ENCODE results near the gene GSE1.

GSE1 gene

DNA sequence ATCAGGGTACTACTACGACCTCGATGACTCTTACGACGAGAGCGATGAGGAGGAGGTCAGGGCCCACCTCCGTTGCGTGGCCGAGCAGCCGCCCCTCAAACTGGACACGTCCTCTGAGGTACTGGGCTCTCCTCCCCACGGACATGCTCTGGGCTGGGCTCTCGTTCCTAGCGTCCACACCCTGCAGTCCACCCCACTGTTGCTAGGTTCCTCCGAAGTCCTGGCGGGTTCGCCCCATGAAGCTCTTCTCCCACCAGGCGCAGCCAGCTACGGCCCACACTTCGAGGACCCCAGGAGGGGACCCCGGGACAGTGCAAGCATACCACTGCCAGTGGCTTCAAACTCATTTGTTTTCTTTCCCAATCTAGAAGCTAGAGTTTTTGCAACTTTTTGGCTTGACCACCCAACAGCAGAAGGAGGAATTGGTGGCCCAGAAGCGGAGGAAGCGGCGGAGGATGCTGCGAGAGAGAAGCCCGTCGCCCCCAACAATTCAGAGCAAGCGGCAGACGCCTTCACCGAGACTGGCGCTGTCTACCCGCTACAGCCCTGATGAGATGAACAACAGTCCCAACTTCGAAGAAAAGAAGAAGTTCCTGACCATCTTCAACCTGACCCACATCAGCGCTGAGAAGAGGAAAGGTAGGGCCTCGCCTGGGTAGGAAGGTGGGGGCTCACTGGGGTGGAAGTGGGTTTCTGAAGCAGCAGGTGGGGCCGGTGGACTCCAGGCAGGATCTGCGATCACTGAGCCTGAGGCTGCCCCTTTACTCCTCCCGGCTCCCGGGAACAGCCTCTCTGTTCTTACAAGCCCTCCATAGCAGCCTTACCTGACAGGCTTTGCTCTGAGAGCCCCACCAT lies 50.1 kb downstream of the GSE1 start:
- DNase-seq = no peak

DNA sequence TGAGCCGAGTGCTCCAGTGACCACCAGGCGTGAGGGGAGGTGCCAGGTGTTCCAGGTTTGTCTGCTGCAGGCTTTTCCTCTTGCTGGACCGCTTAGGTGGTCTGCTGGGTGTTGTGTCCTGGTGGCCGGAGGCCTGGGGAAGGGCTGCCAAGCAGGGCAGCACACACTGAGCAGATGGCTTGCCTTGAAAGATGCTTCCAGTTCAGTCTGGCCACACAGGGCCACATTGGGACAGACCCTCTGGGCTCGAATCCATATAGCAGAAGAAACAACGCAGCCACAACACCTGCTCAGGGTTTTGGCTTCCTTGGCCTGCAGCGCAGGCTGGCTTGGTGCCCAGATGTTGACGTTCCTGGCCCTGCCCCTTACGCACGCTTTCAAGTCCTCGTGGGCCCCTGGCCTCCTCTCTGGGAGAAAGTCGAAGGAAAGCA lies 50.8 kb downstream of the GSE1 start:
- no peak for DNase-seq

DNA sequence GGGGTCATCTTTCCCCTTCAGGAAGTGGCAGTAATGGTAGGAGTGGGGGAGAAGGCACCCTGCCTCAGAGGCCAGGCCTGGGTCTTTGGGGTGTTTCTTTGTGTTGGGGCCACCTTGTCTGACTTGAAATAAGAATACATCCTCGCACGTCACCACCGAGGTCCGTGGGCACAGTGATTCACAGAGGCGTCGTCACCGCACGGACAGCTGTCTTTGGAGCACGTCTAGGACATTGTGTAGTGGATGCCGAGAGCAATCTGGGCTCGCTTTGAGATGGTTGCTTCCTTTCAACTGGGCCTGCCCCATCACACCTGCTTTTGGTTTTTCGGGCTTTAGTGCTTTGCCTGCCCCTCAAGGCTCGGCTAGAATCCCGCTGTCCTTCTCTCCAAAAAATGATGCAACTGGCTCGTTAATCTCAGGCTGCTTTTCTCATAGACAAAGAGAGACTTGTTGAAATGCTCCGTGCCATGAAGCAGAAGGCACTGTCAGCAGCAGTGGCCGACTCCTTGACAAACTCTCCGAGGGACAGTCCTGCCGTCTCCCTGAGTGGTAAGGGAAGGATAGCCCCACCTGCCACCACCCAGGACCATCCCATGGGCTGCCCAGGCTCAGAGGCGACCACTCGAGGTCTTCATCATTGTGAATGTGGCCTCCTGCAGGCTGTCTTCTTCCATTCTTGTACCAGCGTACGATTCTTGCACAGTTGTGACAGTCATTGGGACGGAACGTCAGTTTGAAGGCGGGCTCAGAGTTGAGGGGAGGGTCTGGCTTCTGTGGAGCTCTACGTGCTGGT lies 51.7 kb downstream of the GSE1 start:
- no peak for DNase-seq

DNA sequence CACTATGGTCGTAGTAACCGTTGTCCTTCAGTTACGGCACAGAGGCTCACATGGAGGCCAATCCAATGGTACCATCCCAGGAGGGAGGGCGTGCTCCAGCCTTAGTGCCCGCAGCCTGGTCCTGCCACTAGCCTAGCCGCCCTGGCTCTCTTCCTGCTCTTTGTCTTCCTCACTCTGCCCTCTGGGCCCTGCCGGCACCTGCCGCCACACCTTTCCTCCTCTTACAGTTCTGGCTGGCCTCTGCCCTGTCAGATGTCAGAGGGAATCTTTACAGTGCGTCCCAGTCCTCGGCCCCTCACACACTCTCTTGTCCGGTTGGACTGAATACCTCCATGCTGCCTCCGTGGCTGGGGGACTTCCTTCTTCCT lies 52.2 kb downstream of the GSE1 start:
- DNase-seq = no peak

DNA sequence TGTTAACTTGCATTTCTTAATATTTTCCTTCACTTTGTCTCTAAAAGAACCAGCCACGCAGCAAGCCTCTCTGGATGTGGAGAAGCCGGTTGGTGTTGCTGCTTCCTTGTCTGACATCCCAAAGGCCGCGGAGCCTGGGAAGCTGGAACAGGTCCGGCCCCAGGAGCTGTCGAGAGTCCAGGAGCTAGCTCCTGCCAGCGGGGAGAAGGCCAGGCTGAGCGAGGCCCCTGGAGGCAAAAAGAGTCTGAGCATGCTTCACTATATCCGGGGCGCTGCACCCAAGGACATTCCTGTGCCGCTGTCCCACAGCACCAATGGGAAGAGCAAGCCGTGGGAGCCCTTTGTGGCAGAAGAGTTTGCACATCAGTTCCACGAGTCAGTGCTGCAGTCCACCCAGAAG lies 52.8 kb downstream of the GSE1 start:
- DNase-seq = no peak

DNA sequence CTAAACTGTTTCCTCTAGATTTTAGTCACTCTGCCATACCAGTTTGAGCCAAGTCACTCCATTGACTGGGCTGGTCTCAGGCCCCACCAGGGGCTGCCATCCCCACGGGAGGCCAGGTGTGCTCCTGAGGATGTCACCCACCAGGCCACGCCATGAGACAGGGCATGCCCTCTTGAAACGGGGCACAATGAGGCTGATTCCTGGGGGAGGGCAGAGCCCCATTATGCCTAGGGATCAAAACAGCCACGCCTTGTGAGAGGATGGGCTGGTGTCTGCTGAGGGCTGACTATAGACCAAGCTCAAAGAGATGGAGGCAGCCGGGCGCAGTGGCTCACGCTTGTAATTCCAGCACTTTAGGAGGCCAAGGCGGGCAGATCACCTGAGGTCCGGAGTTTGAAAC lies 54.1 kb downstream of the GSE1 start:
- DNase-seq = no peak

DNA sequence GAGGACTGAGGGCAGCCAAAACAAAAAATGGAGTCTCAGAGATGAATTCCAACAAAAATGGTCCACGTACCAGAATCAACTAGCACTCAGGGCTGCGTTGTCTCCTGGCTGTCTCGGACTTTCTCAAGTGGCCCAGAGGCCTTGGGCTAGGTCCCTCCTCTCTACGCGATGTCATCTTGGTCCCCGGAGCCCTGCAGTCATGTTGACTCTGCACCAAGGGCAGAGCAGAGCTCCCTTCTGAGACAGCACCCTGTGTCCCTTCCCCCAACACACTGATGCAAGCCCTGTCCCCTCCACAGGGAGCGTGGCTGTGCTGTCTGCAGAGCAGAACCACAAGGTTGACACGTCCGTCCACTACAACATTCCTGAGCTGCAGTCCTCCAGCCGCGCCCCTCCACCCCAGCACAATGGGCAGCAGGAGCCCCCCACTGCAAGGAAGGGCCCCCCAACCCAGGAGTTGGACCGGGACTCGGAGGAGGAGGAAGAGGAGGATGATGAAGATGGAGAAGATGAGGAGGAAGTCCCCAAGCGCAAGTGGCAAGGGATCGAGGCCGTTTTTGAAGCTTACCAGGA lies 54.8 kb downstream of the GSE1 start:
- no peak for DNase-seq

DNA sequence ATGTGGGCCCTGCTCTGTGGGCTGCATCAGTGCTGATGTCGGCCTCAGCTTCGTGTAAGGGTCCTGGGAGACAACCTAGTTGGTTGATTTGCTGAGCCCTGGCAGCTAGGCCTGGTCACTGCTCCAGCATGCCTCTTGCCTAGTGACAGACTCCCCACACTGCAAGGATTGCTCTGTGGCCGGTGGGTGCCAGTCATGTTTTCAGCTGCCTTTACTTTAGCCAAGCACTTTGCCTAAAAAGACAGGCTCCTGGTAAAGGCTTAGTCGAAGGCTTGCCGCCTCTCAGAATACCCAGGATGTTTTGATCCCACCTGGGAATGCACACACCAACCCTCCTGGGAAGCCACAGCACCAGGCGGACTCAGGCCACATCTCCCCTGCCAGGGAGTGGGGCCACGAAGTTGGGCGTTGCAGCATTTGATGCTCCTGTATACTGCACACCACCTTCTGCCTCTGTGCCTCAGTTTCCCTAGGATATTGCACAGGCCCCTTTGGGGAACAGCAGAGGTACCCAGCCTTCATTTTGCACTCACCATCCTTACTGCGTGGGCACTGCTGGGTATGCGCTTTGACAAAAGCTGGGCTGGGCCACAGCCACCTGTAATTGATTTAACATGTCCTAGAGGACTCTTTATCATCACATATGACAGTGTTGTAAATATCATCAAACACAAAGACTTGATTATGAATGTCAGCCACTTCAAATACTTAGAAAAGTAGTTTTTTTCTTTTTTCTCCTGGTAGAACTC lies 55.7 kb downstream of the GSE1 start:
- DNase-seq = no peak

DNA sequence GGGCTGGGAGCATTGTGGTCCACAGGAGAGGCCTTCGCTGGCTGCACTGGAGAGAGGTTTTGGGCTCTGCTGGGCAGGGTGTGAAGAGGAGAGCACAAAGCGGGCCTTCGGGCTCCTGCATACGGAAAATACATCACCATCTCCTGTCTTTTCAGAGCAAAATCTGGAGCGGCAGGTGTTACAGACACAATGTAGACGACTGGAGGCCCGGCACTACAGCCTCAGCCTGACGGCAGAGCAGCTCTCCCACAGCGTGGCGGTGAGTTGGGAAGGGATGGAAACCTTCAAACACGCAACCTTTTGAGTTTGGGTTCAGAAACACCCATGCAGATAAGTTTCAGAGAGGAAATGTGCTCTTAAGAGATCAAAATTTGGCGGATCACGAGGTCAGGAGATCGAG lies 57.7 kb downstream of the GSE1 start:
- DNase-seq = no peak

DNA sequence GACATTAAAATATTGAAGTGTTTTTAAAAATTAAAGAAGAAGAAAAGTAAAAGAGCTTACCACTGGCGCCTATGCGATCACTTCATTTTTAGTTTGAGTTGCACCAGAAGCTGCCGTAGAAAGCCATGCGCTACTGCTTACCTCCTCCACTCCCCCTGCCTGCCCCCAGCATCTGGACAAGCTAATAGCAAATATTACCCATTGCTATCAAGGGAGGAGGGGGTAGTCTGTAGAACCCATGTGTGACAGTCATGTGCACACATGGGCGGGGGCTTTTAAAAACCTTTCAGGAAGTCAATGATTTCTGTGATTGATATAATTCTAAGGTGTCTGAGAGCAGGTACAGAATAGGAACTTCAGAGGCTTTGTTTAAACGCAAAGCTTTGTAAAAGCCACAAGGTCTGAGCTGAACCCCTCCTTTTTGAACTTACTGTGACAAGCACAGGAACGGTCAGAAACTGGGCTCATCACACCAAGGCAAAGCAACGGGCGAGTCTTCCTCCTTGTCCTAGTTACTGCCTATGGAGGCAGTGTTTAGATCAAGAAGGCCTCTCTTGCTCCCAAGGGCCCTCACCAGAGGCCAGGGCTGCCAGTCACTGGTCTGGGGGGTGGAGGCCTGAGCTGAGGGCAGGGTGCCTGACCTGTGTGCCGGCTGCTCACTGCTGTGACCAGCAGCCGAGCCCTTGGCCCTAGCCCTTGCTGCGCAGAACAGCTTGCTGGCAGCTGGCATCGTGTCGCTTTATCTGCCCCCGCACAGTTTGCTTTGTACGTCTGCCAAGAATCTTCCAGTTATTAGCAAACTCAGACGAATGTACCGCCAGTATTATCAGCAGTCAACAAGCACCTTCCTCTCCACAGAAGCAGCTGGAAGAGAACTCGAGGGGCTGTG lies 60.7 kb downstream of the GSE1 start:
- DNase-seq = no peak

DNA sequence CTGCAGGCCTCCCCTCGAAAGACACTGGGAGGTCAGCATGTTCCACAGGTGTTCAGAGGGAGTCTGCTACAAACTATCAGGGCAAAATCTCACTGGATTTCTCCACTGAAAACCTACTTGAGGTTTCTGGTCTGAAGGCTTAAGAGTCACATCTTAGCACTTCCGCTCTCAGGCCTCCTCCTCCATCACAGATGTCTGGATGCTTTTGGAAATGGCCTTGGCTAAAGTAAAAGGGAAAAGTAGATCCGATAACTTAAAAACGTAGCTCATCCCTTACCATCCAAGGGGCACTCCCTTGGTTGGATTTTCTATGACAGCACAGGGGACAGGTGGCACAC lies 61.3 kb downstream of the GSE1 start:
- no peak for DNase-seq

DNA sequence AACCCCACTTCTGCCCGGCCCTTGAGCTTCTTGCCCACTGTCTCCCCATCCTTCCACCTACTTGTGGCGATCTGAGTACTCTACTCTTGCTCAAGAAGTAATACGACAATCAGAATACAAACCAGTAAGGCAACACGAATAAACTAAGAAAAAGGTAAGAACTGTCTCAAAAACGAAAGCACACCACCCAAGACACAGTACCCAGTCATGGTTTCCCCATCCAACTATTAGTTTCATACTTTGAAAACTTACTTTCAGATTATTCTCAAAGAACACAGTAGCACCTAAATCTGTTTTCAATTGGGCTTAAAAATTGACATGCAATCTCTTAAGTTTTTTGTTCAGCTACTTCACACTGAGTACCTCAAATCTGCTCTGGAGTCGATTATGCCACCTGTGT lies 61.7 kb downstream of the GSE1 start:
- DNase-seq = no peak

DNA sequence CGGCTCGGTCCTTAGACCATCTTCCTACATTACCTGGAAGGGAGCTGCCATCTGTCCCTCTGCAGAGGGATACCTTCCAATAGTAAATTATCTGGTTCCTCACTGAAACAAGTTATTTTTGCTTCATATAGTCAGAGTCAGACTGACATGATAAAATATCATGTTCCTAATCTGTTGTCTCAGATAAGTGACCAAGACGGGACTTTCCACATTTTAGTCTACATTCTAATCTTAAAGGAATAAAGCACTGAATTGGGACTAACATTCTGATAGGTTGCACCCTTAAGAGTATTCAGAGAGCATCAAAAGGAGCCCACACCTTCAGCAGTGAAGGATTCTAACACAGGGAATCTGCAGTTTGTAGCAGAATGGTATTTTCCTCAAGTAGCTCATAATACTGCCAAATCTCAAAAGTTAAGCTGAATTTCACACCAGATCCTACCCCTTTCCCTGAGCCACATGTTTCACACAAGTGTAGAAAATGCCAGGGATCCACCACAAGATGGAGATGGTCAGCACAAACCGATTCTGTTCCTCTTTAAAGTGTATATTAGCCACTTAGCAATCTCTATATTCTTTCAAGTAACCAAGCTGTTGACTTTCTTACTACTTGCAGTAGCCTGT lies 62.2 kb downstream of the GSE1 start:
- DNase-seq = no peak

DNA sequence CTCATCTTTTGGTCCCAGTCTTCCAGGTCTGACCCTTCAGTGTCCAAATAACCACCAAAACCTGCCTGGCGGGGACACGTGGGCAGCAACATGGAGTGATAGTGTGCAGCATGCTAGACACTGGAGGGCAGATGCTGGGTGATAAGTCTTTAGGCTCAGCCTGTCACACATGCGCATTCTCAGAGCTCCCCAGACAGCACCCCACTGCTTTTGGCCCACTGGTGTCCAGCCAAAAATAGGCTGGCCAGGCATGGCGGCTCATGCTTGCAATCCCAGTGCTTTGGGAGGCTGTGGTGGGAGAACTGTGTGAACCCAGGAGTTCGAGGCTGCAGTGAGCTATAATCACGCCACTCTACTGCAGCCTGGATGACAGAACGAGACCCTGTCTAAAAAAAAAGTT lies 63.3 kb downstream of the GSE1 start:
- no peak for DNase-seq

DNA sequence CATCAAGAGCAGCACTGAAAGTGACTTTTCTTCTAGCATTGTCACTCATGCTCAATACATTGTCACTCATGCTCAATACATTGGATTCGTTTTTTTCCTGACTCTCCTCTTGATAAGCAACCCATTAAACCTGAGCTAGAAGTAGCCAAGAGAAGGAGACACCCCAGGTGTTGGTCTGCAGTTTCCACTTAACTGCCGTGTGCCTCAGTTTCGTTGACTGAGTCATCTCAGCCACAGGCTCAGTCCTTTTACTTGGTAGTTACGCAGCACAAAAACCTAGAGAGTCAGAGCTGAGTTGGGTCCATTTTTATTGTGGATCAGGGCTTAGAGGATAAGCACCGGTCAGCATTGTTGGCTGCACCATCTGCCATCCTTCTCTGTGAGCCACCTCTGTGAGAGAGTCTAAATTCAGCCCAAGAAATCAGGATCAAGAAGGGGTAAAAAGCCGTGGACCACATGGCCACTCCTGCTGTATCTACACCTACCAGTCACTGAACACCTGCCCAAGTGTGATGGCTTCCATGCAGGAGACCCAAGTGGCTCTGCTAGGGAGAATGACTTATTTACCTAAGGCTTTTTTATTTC lies 64.4 kb downstream of the GSE1 start:
- DNase-seq = no peak

DNA sequence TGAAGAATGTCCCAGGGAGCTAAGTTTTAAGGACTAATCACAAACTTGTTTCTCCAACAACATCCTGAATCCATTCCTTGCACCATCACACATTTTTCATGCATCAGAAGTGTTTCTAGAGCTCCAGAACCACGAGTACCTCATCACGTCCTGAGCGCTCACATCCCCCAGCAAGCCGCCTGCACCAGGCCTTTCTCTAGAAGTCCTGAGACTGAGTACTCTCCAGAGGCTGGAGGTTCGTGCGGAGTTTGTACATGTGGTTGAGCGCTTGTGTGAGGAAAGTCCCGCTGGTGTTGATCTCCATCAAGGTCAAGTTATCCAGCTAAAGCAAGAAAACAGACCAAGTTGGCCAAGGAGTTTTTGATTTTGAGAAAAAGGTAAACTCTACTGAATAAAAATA lies 64.9 kb downstream of the GSE1 start:
- DNase-seq = no peak

DNA sequence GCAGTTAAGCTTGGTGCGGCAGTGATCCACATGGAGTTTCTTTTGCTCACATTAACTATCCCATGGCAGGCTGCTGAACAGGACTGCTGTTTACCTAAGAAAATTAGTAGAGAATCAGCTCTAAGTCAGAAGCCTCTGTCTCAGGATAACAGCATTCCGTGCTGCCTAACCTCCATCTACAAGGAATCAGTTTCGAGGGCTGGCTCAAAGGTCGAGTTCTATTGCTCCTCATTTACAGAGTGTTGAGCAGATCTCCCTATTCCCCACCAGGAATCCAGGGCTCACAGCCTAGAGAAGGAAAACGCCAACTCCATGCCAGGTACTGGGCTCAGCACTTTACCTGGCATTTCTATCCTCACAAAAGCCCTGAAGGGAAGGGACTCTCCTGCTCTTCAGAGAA lies 65.7 kb downstream of the GSE1 start:
- DNase-seq = no peak

DNA sequence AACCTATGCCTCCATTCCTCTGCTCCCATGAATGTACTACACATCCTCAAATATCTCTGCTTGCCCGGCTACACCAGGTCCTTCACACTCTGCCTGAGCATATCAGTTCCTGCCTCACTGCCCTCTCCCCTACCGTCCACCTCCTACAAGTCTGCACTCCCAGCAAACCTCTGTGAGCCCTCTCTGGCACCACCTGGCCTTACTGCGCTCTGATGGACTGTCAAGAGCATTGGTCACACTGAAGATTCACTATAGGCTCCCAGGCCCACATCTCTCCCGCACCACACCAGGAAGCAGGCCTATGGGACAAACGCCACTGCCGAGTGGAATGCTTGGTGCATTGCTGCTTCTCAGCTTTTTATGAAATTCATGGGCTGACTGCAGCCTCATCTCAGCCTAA lies 66.7 kb downstream of the GSE1 start:
- no peak for DNase-seq

DNA sequence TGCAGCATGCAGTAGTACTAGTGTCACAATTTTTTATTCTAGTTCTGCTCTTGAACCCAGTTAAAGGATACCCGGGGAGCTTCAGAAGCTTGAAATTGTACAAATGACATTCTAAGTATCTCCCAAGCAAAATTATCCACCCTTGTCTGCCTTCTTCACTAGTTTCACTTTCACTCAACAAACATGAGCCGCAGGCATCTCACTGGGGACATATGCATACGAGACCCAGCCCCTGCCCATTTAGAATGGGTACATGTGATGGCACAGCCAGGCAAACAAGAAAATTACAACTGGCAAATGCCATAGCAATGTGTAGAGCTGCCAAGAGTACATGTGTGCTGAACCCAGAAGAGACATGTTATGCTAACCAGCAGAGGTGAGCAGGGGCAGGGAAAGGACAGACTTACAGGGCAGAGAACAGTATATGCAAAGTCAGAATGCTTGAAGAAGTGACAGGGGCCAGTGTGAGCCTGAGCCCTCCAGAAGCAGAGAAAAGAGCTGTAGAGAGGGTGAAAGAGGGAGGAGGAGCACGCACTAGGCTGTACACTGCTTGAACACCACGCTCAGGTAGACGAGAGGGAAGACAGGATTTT lies 67.3 kb downstream of the GSE1 start:
- DNase-seq = no peak

DNA sequence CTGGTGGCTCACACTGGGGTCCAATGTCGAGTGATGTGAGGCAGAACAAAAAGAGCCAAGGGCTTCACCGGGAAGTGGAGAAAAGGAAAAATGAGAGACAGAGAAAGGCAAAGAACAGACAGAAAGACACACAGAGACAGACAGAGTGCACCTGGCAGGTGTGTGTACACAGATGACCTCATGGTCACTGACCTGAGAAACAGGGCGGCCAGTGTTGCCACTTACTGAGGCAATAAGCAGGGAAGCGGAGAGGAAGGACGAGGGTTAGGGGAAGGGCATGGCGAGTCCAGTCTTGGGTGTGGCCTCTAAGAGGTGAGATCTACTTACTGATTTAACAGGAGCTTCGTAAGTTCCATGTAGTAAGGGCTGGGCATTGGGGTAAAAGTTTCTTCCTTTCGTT lies 68.1 kb downstream of the GSE1 start:
- DNase-seq = no peak

DNA sequence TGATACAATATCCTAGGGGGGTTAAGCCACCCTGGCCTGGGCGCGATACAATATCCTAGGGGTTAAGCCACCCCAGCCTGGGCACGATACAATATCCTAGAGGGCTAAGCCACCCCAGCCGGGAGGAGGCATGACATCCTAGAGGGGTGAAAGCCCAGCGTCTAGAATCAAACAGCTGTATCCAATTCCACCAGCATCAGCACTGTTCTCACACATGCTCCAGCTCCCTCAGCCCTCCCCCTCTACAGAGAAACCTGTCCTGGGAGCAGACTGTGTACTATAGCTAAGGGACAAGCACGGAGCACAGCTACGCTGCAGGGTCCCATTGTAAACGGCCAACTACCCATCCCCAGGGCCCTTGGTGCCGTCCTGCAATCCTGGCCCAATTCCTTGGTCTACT lies 69.4 kb downstream of the GSE1 start:
- no peak for DNase-seq
